Measurements from ENCODE around the gene ADRA2A.

ADRA2A gene

DNA sequence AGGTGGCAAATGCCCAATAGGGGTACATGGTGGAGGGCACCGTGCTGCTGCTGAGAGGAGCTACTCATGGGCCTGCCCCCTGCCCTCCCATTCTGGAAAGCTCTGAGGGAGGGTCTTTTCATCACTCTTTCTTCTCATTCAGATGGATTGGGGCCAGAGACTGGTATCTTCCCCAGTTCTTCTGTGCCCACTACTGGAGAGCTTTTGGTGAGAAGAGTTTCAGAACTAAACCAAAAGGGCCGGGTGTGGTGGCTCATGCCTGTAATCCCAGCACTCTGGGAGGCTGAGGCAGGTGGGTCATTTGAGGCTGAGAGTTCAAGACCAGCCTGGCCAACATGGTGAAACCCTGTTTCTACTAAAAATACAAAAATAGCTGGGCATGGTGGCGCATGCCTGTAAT lies 12.5 kb downstream of the ADRA2A start:
- TF ChIP-seq, protein P1, sequence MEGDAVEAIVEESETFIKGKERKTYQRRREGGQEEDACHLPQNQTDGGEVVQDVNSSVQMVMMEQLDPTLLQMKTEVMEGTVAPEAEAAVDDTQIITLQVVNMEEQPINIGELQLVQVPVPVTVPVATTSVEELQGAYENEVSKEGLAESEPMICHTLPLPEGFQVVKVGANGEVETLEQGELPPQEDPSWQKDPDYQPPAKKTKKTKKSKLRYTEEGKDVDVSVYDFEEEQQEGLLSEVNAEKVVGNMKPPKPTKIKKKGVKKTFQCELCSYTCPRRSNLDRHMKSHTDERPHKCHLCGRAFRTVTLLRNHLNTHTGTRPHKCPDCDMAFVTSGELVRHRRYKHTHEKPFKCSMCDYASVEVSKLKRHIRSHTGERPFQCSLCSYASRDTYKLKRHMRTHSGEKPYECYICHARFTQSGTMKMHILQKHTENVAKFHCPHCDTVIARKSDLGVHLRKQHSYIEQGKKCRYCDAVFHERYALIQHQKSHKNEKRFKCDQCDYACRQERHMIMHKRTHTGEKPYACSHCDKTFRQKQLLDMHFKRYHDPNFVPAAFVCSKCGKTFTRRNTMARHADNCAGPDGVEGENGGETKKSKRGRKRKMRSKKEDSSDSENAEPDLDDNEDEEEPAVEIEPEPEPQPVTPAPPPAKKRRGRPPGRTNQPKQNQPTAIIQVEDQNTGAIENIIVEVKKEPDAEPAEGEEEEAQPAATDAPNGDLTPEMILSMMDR (IDR thresholded peaks at IDR 0.05; ENCODE audit: insufficient read depth, low read length): no peak
- no peak for TF ChIP-seq POLR2AphosphoS5 (IDR thresholded peaks at IDR 0.05; ENCODE audit: low read depth)
- no peak for TF ChIP-seq SPI1 (IDR thresholded peaks at IDR 0.05; ENCODE audit: borderline replicate concordance, low read depth)
- no peak for TF ChIP-seq GABPA (IDR thresholded peaks at IDR 0.05; ENCODE audit: low read depth)
- TF ChIP-seq, protein P2, sequence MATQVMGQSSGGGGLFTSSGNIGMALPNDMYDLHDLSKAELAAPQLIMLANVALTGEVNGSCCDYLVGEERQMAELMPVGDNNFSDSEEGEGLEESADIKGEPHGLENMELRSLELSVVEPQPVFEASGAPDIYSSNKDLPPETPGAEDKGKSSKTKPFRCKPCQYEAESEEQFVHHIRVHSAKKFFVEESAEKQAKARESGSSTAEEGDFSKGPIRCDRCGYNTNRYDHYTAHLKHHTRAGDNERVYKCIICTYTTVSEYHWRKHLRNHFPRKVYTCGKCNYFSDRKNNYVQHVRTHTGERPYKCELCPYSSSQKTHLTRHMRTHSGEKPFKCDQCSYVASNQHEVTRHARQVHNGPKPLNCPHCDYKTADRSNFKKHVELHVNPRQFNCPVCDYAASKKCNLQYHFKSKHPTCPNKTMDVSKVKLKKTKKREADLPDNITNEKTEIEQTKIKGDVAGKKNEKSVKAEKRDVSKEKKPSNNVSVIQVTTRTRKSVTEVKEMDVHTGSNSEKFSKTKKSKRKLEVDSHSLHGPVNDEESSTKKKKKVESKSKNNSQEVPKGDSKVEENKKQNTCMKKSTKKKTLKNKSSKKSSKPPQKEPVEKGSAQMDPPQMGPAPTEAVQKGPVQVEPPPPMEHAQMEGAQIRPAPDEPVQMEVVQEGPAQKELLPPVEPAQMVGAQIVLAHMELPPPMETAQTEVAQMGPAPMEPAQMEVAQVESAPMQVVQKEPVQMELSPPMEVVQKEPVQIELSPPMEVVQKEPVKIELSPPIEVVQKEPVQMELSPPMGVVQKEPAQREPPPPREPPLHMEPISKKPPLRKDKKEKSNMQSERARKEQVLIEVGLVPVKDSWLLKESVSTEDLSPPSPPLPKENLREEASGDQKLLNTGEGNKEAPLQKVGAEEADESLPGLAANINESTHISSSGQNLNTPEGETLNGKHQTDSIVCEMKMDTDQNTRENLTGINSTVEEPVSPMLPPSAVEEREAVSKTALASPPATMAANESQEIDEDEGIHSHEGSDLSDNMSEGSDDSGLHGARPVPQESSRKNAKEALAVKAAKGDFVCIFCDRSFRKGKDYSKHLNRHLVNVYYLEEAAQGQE (IDR thresholded peaks at IDR 0.05; ENCODE audit: insufficient replicate concordance, low read depth): no peak

DNA sequence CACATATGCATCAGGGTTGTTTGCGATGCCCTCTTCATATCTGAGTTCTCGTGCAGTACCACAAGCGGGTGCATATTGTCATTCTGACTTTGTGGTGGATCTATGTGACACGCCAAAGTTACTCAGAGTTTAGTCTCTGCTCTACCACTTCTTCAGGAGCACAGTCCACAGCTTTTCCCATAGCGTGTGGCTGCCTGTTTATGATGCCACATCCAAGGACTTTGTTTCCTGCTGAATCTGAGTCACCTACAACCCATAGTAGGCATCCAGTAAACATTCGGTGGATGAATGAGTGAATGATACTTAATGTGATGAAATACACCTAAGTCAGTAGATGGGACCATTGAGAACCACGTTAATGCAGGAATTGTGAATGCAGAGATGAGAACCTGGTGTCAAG lies 15.0 kb downstream of the ADRA2A start:
- Histone ChIP-seq H3K27me3 (ENCODE audit: insufficient read depth, poor library complexity, severe bottlenecking) (no peaks in the 10 kb centered on the region), H3K4me3 (replicated peaks; ENCODE audit: insufficient read depth, low read length) (no peak overlapping the region), H3K27ac (replicated peaks) (no peak overlapping the region)
- no peak for DNase-seq (ENCODE audit: low read depth in 1 of 2, low spot score in 1 of 2)
- no peak for TF ChIP-seq SPI1 (IDR thresholded peaks at IDR 0.05; ENCODE audit: borderline replicate concordance, low read depth)
- TF ChIP-seq, protein P2 (IDR thresholded peaks at IDR 0.05; ENCODE audit: insufficient replicate concordance, low read depth): no peak
- TF ChIP-seq POLR2AphosphoS5 (IDR thresholded peaks at IDR 0.05; ENCODE audit: low read depth): no peak
- TF ChIP-seq GABPA (IDR thresholded peaks at IDR 0.05; ENCODE audit: low read depth): no peak
- TF ChIP-seq, protein P1 (IDR thresholded peaks at IDR 0.05; ENCODE audit: insufficient read depth, low read length): no peak

More for the DNA sequence above, 12.5 kb downstream of the ADRA2A start:
- no peaks in the 10 kb centered on the region for H3K27me3 ChIP-seq (ENCODE audit: insufficient read depth, poor library complexity, severe bottlenecking)
- no peak overlapping the region for H3K27ac ChIP-seq (replicated peaks)
- DNase-seq (ENCODE audit: low read depth in 1 of 2, low spot score in 1 of 2): no peak
- H3K4me3 ChIP-seq (replicated peaks; ENCODE audit: insufficient read depth, low read length): no peak overlapping the region

DNA sequence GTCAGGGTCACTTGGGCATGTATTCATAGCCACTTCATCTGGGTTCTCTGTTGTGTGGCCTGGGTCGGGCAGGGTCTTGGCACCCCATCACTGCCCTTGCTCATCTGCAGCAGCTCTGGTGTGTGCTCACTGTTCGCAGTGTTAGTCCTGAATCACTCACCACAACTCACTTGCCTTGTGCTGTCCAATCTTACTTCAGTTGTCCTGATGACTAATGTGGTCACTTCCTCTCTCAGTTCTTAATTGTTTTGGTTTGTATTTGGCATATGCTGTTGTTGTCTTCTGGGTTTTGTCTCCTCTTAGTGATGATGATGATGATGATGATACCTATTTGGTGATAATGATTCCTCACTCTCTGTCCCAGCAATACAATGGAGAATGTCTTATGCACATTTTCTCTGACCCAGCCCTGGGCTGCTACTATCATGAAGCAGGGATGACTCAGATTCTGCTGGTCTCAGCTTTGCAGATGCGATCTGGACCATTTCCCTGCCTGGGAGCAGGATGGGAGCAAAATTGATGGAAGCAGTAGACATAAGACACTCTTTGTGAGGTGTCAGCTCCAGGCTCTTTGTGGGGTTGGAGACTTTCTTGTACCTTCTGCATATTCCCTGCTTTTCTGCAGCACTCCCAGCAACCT lies 17.0 kb downstream of the ADRA2A start:
- no peaks in the 10 kb centered on the region for H3K27me3 ChIP-seq (ENCODE audit: insufficient read depth, poor library complexity, severe bottlenecking)
- TF ChIP-seq POLR2AphosphoS5 (IDR thresholded peaks at IDR 0.05; ENCODE audit: low read depth) (no peak), GABPA (IDR thresholded peaks at IDR 0.05; ENCODE audit: low read depth) (no peak), SPI1 (IDR thresholded peaks at IDR 0.05; ENCODE audit: borderline replicate concordance, low read depth) (no peak)
- TF ChIP-seq, protein P1 (IDR thresholded peaks at IDR 0.05; ENCODE audit: insufficient read depth, low read length): no peak
- TF ChIP-seq, protein P2 (IDR thresholded peaks at IDR 0.05; ENCODE audit: insufficient replicate concordance, low read depth): no peak
- H3K27ac ChIP-seq (replicated peaks): no peak overlapping the region
- no peak overlapping the region for H3K4me3 ChIP-seq (replicated peaks; ENCODE audit: insufficient read depth, low read length)
- no peak for DNase-seq (ENCODE audit: low read depth in 1 of 2, low spot score in 1 of 2)
